ENCODE data around the gene CCDC116. TPM values are rescaled to one million over a fixed set of nuclear protein-coding genes. Genes with fewer than 3 reads are reported as not detected.

Gene CCDC116
- total RNA-seq, 1 donor from 2014 or later, result 1.3 TPM

DNA sequence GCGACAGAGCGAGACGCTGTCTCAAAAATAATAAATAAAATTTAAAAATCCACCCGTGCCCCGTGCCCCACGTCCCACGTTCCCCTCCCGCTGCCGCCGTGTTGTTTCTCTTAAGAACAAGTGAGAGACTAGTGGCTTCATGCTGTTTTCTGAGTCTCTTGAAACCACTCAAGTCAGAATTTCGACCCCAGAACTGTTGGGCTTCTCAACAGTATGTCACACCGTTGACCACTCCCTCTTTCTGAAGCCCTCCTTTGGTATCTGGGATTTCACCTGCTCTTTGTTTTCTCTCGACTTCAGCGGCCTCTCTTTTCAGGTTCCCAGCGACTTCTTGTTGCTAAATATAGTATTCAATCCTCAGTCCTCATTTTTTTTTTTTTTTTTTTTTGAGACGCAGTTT lies 34.2 kb downstream of the CCDC116 start:
- H3K4me1 Mint-ChIP-seq, result peaks cover 9% of the 10 kb centered on the region
- no peaks in the 10 kb centered on the region for H3K9me3 Mint-ChIP-seq
- H3K27me3 Mint-ChIP-seq (ENCODE audit: low read depth), result peaks cover 2% of the 10 kb centered on the region
- DNase-seq (ENCODE audit: low spot score in 2 of 2, unreplicated experiment in 2 of 2), result no peak
- H3K4me3 Mint-ChIP-seq, result peak overlapping the region; percentile 100
- TF ChIP-seq, protein P1, sequence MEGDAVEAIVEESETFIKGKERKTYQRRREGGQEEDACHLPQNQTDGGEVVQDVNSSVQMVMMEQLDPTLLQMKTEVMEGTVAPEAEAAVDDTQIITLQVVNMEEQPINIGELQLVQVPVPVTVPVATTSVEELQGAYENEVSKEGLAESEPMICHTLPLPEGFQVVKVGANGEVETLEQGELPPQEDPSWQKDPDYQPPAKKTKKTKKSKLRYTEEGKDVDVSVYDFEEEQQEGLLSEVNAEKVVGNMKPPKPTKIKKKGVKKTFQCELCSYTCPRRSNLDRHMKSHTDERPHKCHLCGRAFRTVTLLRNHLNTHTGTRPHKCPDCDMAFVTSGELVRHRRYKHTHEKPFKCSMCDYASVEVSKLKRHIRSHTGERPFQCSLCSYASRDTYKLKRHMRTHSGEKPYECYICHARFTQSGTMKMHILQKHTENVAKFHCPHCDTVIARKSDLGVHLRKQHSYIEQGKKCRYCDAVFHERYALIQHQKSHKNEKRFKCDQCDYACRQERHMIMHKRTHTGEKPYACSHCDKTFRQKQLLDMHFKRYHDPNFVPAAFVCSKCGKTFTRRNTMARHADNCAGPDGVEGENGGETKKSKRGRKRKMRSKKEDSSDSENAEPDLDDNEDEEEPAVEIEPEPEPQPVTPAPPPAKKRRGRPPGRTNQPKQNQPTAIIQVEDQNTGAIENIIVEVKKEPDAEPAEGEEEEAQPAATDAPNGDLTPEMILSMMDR (IDR thresholded peaks at IDR 0.05; ENCODE audit: unreplicated experiment), result no peak
- peaks cover 4% of the 10 kb centered on the region for H3K36me3 Mint-ChIP-seq
- peak overlapping the region; percentile 56 for H3K27ac Mint-ChIP-seq

DNA sequence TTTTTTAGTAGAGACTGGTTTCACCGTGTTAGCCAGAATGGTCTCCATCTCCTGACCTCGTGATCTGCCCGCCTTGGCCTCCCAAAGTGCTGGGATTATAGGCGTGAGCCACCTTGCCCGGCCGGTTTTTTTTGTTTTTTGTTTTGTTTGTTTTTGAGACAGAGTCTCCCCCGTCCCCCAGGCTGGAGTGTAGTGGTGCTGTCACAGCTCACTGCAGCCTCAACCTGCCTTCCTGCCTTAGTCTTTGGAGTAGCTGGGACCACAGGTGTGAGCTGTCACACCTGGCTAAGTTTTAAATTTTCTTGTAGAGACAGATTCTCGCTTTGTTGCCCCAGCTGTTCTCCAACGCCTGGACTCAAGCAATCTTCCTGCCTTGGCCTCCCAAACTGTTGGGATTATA lies 36.5 kb downstream of the CCDC116 start:
- Mint-ChIP-seq H3K4me3 (no peak overlapping the region), H3K9me3 (no peaks in the 10 kb centered on the region), H3K27ac (peak overlapping the region; percentile 21), H3K27me3 (ENCODE audit: low read depth) (no peaks in the 10 kb centered on the region), H3K4me1 (peaks cover 9% of the 10 kb centered on the region), H3K36me3 (peaks cover 16% of the 10 kb centered on the region)
- DNase-seq (ENCODE audit: low spot score in 2 of 2, unreplicated experiment in 2 of 2), result no peak
- TF ChIP-seq, protein P1 (IDR thresholded peaks at IDR 0.05; ENCODE audit: unreplicated experiment), result no peak

DNA sequence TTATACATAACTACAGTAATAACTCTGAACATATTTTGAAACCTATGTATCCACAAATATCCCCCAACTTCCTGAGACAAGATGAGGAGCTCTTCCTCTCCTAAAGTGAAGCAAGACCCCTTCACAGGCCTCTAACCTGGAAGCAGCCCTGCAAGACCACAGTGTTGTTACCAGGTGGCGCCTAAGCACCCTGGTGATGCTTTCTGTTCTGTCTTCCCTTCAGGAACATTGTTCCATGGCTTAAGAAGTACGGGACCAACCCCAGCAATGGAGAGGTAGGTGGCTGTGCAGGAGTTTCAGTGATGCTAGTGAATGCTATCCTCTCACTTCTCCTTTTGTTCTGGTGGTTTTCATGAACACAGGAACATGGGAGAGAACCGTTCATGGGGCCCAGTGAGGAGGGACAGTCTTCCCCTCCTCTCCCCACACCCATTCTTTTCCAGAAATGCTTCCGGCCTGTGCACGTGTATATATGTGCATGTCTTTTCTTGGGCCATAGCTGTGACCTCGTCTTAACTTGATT lies 39.6 kb downstream of the CCDC116 start:
- Mint-ChIP-seq H3K36me3 (peaks cover 40% of the 10 kb centered on the region), H3K4me3 (no peak overlapping the region)

DNA sequence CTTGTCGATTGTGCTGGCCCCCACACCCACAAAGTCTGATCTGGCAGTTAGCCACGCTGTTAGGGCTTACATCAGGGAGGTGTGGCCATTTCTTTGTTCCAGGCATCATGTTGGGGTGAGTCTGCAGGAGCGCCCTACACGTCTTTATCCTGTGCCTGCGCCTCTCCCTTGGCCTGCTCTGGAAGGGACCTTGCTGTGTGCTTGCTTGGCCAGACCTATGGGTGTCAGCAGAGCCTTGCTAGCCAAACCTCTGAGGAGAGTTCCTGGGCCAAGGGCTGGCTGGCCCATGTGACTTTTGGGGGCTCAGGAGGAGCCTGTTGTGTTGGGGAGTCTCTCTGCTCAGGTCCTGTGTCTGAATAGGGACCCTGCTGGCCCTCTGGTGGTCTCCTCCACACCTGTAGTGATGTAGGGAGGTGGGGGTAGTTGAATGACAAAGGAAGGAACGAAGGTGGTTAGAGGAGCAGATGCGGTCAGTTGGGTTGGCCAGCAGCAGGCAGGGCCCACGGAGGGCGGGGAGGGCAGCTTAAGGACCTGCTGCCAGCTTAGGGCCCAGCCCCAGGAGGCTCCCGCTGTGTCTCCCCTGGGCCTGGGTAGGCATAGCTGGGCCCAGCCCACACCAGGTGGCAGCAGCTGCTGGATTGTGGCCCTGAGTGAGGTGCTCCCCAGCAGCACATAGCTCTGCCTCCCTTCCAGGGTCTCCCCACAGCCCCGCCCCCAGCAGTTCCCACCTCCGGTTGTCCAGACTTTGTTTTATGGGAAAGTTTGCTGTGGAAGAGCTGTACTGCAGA lies 41.2 kb downstream of the CCDC116 start:
- no peaks in the 10 kb centered on the region for H3K9me3 Mint-ChIP-seq
- TF ChIP-seq, protein P1 (IDR thresholded peaks at IDR 0.05; ENCODE audit: unreplicated experiment), result no peak
- H3K4me3 Mint-ChIP-seq, result no peak overlapping the region
- no peak for DNase-seq (ENCODE audit: low spot score in 2 of 2, unreplicated experiment in 2 of 2)
- H3K4me1 Mint-ChIP-seq, result no peaks in the 10 kb centered on the region
- no peaks in the 10 kb centered on the region for H3K27me3 Mint-ChIP-seq (ENCODE audit: low read depth)
- peaks cover 52% of the 10 kb centered on the region for H3K36me3 Mint-ChIP-seq
- H3K27ac Mint-ChIP-seq, result no peak overlapping the region

More for the DNA sequence above, 39.6 kb downstream of the CCDC116 start:
- no peaks in the 10 kb centered on the region for H3K9me3 Mint-ChIP-seq
- peaks cover 5% of the 10 kb centered on the region for H3K4me1 Mint-ChIP-seq
- no peak for DNase-seq (ENCODE audit: low spot score in 2 of 2, unreplicated experiment in 2 of 2)
- TF ChIP-seq, protein P1 (IDR thresholded peaks at IDR 0.05; ENCODE audit: unreplicated experiment), result no peak
- no peaks in the 10 kb centered on the region for H3K27me3 Mint-ChIP-seq (ENCODE audit: low read depth)
- no peak overlapping the region for H3K27ac Mint-ChIP-seq

DNA sequence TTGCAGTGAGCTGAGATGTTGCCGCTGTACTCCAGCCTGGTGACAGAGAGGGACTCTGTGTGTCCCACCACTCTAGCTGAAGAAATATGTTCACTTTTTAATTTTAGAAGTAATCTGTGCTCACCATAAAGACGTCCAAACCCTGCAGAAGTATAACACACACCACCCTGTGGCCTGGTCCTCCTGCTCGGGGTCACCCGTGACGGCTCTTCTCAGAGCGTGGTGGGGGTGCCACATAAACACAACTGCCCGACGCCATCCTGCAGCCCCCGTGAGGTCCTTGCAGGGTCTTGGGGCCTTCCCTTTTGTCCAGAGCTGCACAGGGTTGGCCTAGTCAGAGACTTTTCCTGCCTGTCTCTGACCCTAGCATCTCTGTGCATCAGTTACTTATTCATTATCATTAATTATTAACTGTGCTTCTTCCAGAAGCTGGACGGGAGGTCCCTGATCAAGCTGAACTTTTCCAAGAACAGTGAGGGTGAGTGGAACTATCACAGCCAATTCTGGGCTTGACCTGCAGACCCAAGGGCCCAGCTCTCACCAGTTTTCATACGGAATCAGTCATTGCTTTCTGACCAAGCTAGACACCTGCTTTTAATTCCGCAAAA lies 42.2 kb downstream of the CCDC116 start:
- DNase-seq (ENCODE audit: low spot score in 2 of 2, unreplicated experiment in 2 of 2), result no peak
- H3K36me3 Mint-ChIP-seq, result peaks cover 52% of the 10 kb centered on the region
- TF ChIP-seq, protein P1 (IDR thresholded peaks at IDR 0.05; ENCODE audit: unreplicated experiment), result no peak
- H3K4me3 Mint-ChIP-seq, result no peak overlapping the region
- no peaks in the 10 kb centered on the region for H3K4me1 Mint-ChIP-seq
- no peaks in the 10 kb centered on the region for H3K9me3 Mint-ChIP-seq
- H3K27me3 Mint-ChIP-seq (ENCODE audit: low read depth), result no peaks in the 10 kb centered on the region
- H3K27ac Mint-ChIP-seq, result no peak overlapping the region

Measured in mesothelial cell of epicardium (in vitro differentiated cells).